ENCODE data around the gene R3HDM4. TPM values are rescaled to one million over a fixed set of nuclear protein-coding genes. Genes with fewer than 3 reads are reported as not detected.
"Not testable (repeated sequence)": the region's sequence is repeated elsewhere in the genome, so short reads cannot be mapped to it uniquely, and the experiment has no call there.

Gene R3HDM4
- total RNA-seq, 2 experiments from 2014 or later, result 75.9 to 76.7 TPM

- Mint-ChIP-seq H3K9me3 (ENCODE audit: insufficient read depth) (no peaks in the 10 kb centered on the region), H3K36me3 (ENCODE audit: low read depth) (peaks cover 4% of the 10 kb centered on the region), H3K27ac (peak overlapping the region; percentile 35), H3K4me3 (peak overlapping the region; percentile 36), H3K27me3 (ENCODE audit: low read depth) (peaks cover 14% of the 10 kb centered on the region), H3K4me1 (ENCODE audit: low read depth) (peaks cover 18% of the 10 kb centered on the region)
- peak; percentile 80 for DNase-seq
- ATAC-seq, result peak; percentile 50
- ChIA-PET CTCF (interaction anchor here (1.1 to 3.2 kb wide), 13 partner anchors 10 to 268 kb away, joined by 3 to 53 read pairs (median 9); partner anchors contain the start of genes MED16, R3HDM4, RNU6-2 and RNU6-9), POLR2A (interaction anchor here (0.9 to 1.4 kb wide), 2 partner anchors 56 to 62 kb away, joined by 3 to 6 read pairs; no protein-coding TSS in a partner anchor)
Observed at GRCh38 chr19:862581-863314, 50.3 kb downstream of the R3HDM4 start.

DNA sequence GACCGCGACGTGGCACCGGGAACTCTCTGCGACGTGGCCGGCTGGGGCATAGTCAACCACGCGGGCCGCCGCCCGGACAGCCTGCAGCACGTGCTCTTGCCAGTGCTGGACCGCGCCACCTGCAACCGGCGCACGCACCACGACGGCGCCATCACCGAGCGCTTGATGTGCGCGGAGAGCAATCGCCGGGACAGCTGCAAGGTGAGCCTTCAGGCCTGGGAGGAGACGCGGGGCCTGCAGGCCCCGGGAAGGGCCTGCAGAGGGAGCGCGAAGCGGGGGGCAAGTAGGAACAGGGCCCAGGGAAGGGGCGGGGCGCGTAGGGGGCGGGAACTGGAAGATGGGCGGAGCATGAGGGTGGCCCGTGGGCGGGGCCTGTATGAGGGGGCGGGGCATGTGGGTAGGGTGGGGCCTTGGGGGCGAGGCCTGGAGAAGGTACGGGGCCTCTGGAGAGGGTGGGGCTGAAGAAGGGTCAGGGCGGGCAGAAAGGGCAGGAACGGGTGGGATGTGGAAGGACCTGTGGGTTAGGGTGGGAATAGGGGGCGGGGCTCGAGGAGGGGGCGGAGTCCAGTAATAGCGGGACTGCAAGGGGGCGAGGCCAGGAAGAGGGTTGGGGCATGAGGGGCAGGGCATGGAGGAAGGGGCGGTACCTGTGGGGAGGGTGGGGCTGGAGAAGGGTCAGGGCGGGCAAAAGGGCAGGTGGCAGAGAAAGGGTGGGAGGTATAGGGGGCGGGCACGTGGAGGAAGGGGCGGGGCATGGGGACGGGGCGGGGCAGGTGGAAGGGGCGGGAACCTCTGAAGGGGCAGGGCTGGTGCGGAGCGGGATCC is 51.1 kb downstream of the R3HDM4 start:
- peak; percentile 16 for ATAC-seq
- peak; percentile 63 for DNase-seq
- Mint-ChIP-seq H3K36me3 (ENCODE audit: low read depth) (no peaks in the 10 kb centered on the region), H3K9me3 (ENCODE audit: insufficient read depth) (no peaks in the 10 kb centered on the region), H3K4me1 (ENCODE audit: low read depth) (peaks cover 18% of the 10 kb centered on the region), H3K27ac (no peak overlapping the region), H3K27me3 (ENCODE audit: low read depth) (peaks cover 14% of the 10 kb centered on the region), H3K4me3 (no peak overlapping the region)
- POLR2A ChIA-PET, result no interaction called here
- CTCF ChIA-PET, result interaction anchor here (2.7 to 3.2 kb wide), 3 partner anchors 47 to 62 kb away, joined by 24 to 47 read pairs (median 36); no protein-coding TSS in a partner anchor

- H3K27me3 Mint-ChIP-seq (ENCODE audit: low read depth), result peaks cover 14% of the 10 kb centered on the region
- H3K36me3 Mint-ChIP-seq (ENCODE audit: low read depth), result no peaks in the 10 kb centered on the region
- H3K9me3 Mint-ChIP-seq (ENCODE audit: insufficient read depth), result no peaks in the 10 kb centered on the region
- no peak overlapping the region for H3K27ac Mint-ChIP-seq
- ChIA-PET CTCF (no interaction called here), POLR2A (no interaction called here)
- no peak overlapping the region for H3K4me3 Mint-ChIP-seq
- H3K4me1 Mint-ChIP-seq (ENCODE audit: low read depth), result peaks cover 18% of the 10 kb centered on the region
- DNase-seq (no peak), ATAC-seq (no peak)
Observed at GRCh38 chr19:861141-861755, 51.8 kb downstream of the R3HDM4 start.

DNA sequence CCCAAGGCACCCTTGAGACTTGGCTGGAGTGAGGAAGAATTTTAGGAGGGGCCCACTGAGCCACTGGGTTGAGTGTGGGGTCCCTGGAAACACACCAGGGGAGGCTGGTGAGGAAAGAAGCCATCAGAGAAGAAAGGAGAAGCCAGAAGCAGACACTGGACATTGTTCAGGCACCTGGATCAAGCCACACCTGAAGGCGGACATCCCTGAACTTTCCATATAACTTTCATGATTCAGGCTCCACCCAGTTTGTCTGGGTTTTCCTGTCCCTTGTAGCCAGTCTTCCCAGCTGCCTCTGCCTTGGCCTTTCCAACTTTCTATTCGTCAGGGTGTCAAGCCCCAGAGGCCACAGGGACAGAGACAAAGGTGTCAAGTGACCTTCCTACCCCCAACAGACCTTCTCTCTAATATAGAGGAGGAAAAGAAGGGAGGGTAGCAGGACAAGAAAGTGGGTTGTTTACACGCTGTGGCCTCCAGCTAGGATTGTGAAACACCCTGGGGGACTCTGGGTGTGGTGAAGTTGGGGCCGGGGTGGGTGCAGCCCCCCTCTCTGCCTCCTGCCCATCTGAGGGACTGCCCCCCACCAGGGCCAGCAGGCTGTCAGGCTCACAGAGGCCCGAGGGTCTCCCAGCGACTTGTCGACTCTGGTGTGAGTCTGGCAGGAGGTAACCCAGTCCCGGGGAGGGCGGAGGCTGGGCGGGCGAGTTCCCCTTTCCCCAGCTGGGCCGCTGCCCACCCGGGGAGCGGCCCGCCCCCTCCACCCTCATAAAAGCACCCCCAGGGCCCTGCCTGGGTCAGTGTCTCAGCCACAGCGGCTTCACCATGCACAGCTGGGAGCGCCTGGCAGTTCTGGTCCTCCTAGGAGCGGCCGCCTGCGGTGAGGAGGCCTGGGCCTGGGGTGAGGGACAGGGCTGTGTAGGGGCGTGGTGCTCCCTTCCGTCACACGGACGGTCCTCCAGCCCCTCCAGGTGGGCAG is 53.9 kb downstream of the R3HDM4 start, which contains the start of gene CFD:
Gene CFD (plus strand): TSS at position 797 of the 976 bp plus-strand sequence. CDS start 26 bp downstream, at position 823.
- POLR2A ChIA-PET, result interaction anchor here (0.6 kb wide), 1 partner anchor 34 kb away, joined by 3 read pairs; the partner anchor contains the start of genes MED16 and RNU6-9
- CTCF ChIA-PET, result interaction anchor here (0.9 to 2.3 kb wide), 2 partner anchors 51 to 61 kb away, joined by 4 to 13 read pairs; no protein-coding TSS in a partner anchor
- no peak within 1 kb of the TSS for H3K27ac Mint-ChIP-seq
- ATAC-seq, result no peak
- H3K4me3 Mint-ChIP-seq, result no peak within 1 kb of the TSS
- no peaks in the 10 kb centered on the region for H3K9me3 Mint-ChIP-seq (ENCODE audit: insufficient read depth)
- peaks cover 18% of the 10 kb centered on the region for H3K4me1 Mint-ChIP-seq (ENCODE audit: low read depth)
- no peak for DNase-seq
- peaks cover 14% of the 10 kb centered on the region for H3K27me3 Mint-ChIP-seq (ENCODE audit: low read depth)
- no peaks in the 10 kb centered on the region for H3K36me3 Mint-ChIP-seq (ENCODE audit: low read depth)

DNA sequence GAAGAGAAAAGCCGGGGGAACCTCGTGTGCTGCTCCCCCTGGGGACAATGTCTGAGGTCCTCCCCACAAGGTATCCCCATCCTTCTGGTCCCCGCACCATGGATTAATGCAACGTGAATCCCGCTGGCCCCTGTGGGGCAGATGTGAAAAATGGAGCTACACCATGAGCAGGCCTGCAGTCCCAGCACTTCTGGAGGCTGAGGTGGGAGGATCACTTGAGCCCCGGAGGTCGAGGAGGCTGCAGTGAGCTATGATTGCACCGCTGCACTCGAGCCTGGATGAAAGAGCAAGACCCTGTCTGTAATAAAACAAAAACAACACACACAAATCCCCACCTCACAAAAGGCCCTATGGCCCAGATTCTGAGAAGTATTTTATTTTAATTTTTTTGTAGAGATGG is 54.7 kb downstream of the R3HDM4 start:
- DNase-seq, result no peak
- Mint-ChIP-seq H3K36me3 (ENCODE audit: low read depth) (no peaks in the 10 kb centered on the region), H3K4me3 (no peak overlapping the region), H3K4me1 (ENCODE audit: low read depth) (peaks cover 10% of the 10 kb centered on the region), H3K9me3 (ENCODE audit: insufficient read depth) (no peaks in the 10 kb centered on the region), H3K27ac (no peak overlapping the region), H3K27me3 (ENCODE audit: low read depth) (peaks cover 14% of the 10 kb centered on the region)
- ChIA-PET POLR2A (interaction anchor here (0.6 kb wide), 2 partner anchors 35 to 182 kb away, joined by 3 read pairs; partner anchors contain the start of genes ABCA7, MED16 and RNU6-9), CTCF (interaction anchor here (0.9 to 2.3 kb wide), 2 partner anchors 52 to 62 kb away, joined by 4 to 13 read pairs; no protein-coding TSS in a partner anchor)
- ATAC-seq, result no peak

- H3K9me3 Mint-ChIP-seq (ENCODE audit: insufficient read depth), result no peaks in the 10 kb centered on the region
- POLR2A ChIA-PET, result no interaction called here
- DNase-seq (no peak), ATAC-seq (no peak)
- no peak overlapping the region for H3K4me3 Mint-ChIP-seq
- CTCF ChIA-PET, result interaction anchor here (1.4 kb wide), 1 partner anchor 60 kb away, joined by 4 read pairs; no protein-coding TSS in a partner anchor
- H3K36me3 Mint-ChIP-seq (ENCODE audit: low read depth), result no peaks in the 10 kb centered on the region
- no peaks in the 10 kb centered on the region for H3K4me1 Mint-ChIP-seq (ENCODE audit: low read depth)
- peaks cover 9% of the 10 kb centered on the region for H3K27me3 Mint-ChIP-seq (ENCODE audit: low read depth)
- no peak overlapping the region for H3K27ac Mint-ChIP-seq
Observed at GRCh38 chr19:855566-856120, 57.4 kb downstream of the R3HDM4 start.

DNA sequence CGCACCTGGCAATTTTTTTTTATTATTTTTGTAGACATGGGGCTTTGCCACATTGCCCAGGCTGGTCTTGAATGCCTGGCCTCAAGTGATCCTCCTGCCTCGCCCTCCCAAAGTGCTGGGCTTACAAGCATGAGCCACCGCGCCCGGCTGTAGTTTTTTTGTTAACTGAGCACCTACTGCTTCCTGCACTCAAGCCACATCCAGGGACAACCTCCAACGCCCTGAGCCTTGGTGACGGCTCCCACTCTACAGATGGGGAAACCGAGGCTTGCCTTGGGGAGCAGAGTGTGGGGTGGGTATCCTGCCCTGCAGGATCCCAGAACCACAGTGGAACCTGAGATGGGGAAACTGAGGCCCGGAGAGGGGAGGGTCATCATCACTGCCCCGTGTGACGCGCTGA is 57.9 kb downstream of the R3HDM4 start:
- no peaks in the 10 kb centered on the region for H3K4me1 Mint-ChIP-seq (ENCODE audit: low read depth)
- no peak overlapping the region for H3K4me3 Mint-ChIP-seq
- ChIA-PET CTCF (interaction anchor here (1.4 kb wide), 1 partner anchor 61 kb away, joined by 4 read pairs; no protein-coding TSS in a partner anchor), POLR2A (no interaction called here)
- H3K27me3 Mint-ChIP-seq (ENCODE audit: low read depth), result peaks cover 9% of the 10 kb centered on the region
- no peak for DNase-seq
- no peak overlapping the region for H3K27ac Mint-ChIP-seq
- no peak for ATAC-seq
- H3K9me3 Mint-ChIP-seq (ENCODE audit: insufficient read depth), result no peaks in the 10 kb centered on the region
- no peaks in the 10 kb centered on the region for H3K36me3 Mint-ChIP-seq (ENCODE audit: low read depth)

DNA sequence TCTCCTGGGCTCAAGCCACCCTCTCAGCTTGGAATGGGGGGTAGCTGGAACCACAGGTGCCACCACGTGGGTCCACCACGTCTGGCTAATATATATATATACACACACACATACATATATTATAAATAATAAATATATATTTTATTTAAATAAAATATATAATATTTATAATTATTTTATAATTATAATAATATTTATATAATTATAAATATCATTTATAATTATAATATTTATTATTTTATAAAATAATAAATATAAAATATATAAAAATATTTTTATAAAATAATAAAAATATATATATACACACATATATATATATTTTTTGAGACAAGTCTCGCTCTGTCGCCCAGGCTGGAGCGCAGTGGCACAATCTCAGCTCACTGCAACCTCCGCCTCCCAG is 58.5 kb downstream of the R3HDM4 start:
- ChIA-PET POLR2A (no interaction called here), CTCF (no interaction called here)
- peaks cover 5% of the 10 kb centered on the region for H3K27me3 Mint-ChIP-seq (ENCODE audit: low read depth)
- no peaks in the 10 kb centered on the region for H3K4me1 Mint-ChIP-seq (ENCODE audit: low read depth)
- no peak for ATAC-seq
- H3K9me3 Mint-ChIP-seq (ENCODE audit: insufficient read depth), result no peaks in the 10 kb centered on the region
- no peak overlapping the region for H3K27ac Mint-ChIP-seq
- DNase-seq, result no peak
- H3K36me3 Mint-ChIP-seq (ENCODE audit: low read depth), result no peaks in the 10 kb centered on the region
- H3K4me3 Mint-ChIP-seq, result no peak overlapping the region

DNA sequence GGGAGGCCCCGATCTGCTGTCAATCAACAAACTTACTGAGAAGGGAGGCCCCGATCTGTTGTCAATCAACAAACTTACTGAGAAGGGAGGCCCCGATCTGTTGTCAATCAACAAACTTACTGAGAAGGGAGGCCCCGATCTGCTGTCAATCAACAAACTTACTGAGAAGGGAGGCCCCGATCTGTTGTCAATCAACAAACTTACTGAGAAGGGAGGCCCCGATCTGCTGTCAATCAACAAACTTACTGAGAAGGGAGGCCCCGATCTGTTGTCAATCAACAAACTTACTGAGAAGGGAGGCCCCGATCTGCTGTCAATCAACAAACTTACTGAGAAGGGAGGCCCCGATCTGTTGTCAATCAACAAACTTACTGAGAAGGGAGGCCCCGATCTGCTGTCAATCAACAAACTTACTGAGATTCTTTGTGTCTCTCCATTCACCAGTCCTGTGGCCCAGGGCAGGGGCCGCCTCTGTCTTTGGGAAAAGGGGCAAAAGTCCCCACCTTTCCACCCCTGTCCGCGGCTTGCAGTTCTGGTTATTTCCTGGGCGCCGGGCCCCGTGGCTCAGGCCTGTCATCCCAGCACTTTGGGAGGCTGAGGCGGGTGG is 59.3 kb downstream of the R3HDM4 start:
- H3K27ac Mint-ChIP-seq; H3K4me3 Mint-ChIP-seq; H3K27me3 Mint-ChIP-seq (ENCODE audit: low read depth); CTCF ChIA-PET; H3K4me1 Mint-ChIP-seq (ENCODE audit: low read depth); DNase-seq; H3K36me3 Mint-ChIP-seq (ENCODE audit: low read depth); H3K9me3 Mint-ChIP-seq (ENCODE audit: insufficient read depth); POLR2A ChIA-PET; ATAC-seq: not testable (repeated sequence)

- Mint-ChIP-seq H3K4me1 (ENCODE audit: low read depth) (no peaks in the 10 kb centered on the region), H3K27ac (no peak overlapping the region), H3K27me3 (ENCODE audit: low read depth) (no peaks in the 10 kb centered on the region), H3K36me3 (ENCODE audit: low read depth) (no peaks in the 10 kb centered on the region), H3K4me3 (no peak overlapping the region), H3K9me3 (ENCODE audit: insufficient read depth) (no peaks in the 10 kb centered on the region)
- ChIA-PET POLR2A (no interaction called here), CTCF (no interaction called here)
- no peak for ATAC-seq
- no peak for DNase-seq
Observed at GRCh38 chr19:853014-853585, 59.9 kb downstream of the R3HDM4 start.

Measured in activated CD8-positive, alpha-beta T cell treated with anti-CD3 and anti-CD28 coated beads, Interleukin-2, amount 10 ng/mL, durations not matched to agents 7 days and 5 days (primary cell).